ENCODE data around the gene KCNQ1OT1. TPM values are rescaled to one million over a fixed set of nuclear protein-coding genes. Genes with fewer than 3 reads are reported as not detected.

KCNQ1OT1 gene
- polyA plus RNA-seq, 1 donor = 2.8 TPM

- no peak for DNase-seq
Observed at GRCh38 chr11:2582946-2583604, 116.7 kb downstream of the KCNQ1OT1 start.

GRCh38 chr11:2582351-2582945 lies 117.3 kb downstream of the KCNQ1OT1 start:
- DNase-seq = no peak

- DNase-seq = no peak
Observed at GRCh38 chr11:2581931-2582350, 117.9 kb downstream of the KCNQ1OT1 start.

- no peak for DNase-seq
Observed at GRCh38 chr11:2581151-2581930, 118.5 kb downstream of the KCNQ1OT1 start.

- no peak for DNase-seq
Observed at GRCh38 chr11:2580571-2581001, 119.2 kb downstream of the KCNQ1OT1 start.

GRCh38 chr11:2580061-2580421 lies 119.8 kb downstream of the KCNQ1OT1 start:
- DNase-seq = no peak

GRCh38 chr11:2579315-2580060 lies 120.3 kb downstream of the KCNQ1OT1 start:
- DNase-seq = no peak

- no peak for DNase-seq
Observed at GRCh38 chr11:2578929-2579270, 120.9 kb downstream of the KCNQ1OT1 start.

- DNase-seq = no peak
Observed at GRCh38 chr11:2577991-2578928, 121.5 kb downstream of the KCNQ1OT1 start.

- DNase-seq = no peak
Observed at GRCh38 chr11:2577031-2577990, 122.5 kb downstream of the KCNQ1OT1 start.

GRCh38 chr11:2576549-2576948 lies 123.2 kb downstream of the KCNQ1OT1 start:
- no peak for DNase-seq

GRCh38 chr11:2576111-2576510 lies 123.7 kb downstream of the KCNQ1OT1 start:
- no peak for DNase-seq

GRCh38 chr11:2575591-2576051 lies 124.2 kb downstream of the KCNQ1OT1 start:
- no peak for DNase-seq

GRCh38 chr11:2574553-2575535 lies 125.0 kb downstream of the KCNQ1OT1 start:
- no peak for DNase-seq

GRCh38 chr11:2574043-2574552 lies 125.7 kb downstream of the KCNQ1OT1 start:
- DNase-seq = no peak

- DNase-seq = no peak
Observed at GRCh38 chr11:2573240-2574042, 126.4 kb downstream of the KCNQ1OT1 start.

GRCh38 chr11:2572491-2573239 lies 127.1 kb downstream of the KCNQ1OT1 start:
- DNase-seq = no peak
